Right lobe of liver (tissue), 6 donors: Measurements from ENCODE around the gene KLHDC1. TPM values are rescaled to one million over a fixed set of nuclear protein-coding genes. Genes with fewer than 3 reads are reported as not detected.

Experiments used
- ATAC-seq, 4 donors: fragments of 200-7000 bp; cut with Tn5 transposase; one replicate each; pipeline ENCODE4 v1.9.1; 2020; ENCODE audit warnings: mild to moderate bottlenecking in 4 of 4, moderate library complexity in 4 of 4
- DNase-seq, 3 donors: peaks; one replicate each; pipeline ENCODE4 v3.0.0-alpha.2; 2020
- H3K27ac ChIP-seq, 3 donors: fragments of 200-600 bp; one replicate each; pipeline ENCODE4 v1.8.0; 2022
- H3K27me3 ChIP-seq, 2 donors: fragments of 200-600 bp; one replicate each; pipeline ENCODE4 v1.8.0; 2022
- H3K36me3 ChIP-seq, 4 donors: fragments of 200-600 bp; sonication (generic) in 1 of 4; one replicate each; pipeline versions ENCODE4 v1.5.1 to v1.8.0; 2017 to 2022; ENCODE audit warnings: control low read depth in 1 of 4
- H3K4me1 ChIP-seq, 4 donors: fragments of 200-600 bp; sonication (generic) in 1 of 4; one replicate each; pipeline versions ENCODE4 v1.5.1 to v1.8.0; 2017 to 2022; ENCODE audit warnings: control low read depth in 1 of 4
- H3K4me3 ChIP-seq, 3 donors: fragments of 200-600 bp; one replicate each; pipeline ENCODE4 v1.8.0; 2022
- H3K9me3 ChIP-seq, 4 donors: fragments of 200-600 bp; sonication (generic) in 1 of 4; one replicate each; pipeline versions ENCODE4 v1.5.1 to v1.8.0; 2017 to 2022; ENCODE audit warnings: control low read depth in 1 of 4
- CTCF ChIP-seq, 4 donors: fragments of 200-600 bp in 3 of 4; fragments of 450-650 bp in 1 of 4; IDR thresholded peaks; one replicate each; pipeline versions ENCODE4 v1.5.1 to v1.8.0; 2016 to 2022; ENCODE audit warnings: antibody characterized with exemption in 4 of 4, mild to moderate bottlenecking in 2 of 4
- POLR2A ChIP-seq: fragments of 450-650 bp; IDR thresholded peaks from one replicate; pipeline ENCODE4 v1.6.1; 2017; ENCODE audit warnings: antibody characterized with exemption, mild to moderate bottlenecking
- WGBS: methylation state at CpG from one replicate; pipeline ENCODE4 v1.1.6; 2018; ENCODE audit warnings: low coverage, low lambda C conversion rate; ENCODE audit not compliant: insufficient coverage; ENCODE audit errors: missing lambda C conversion rate; 5-methylcytosine and 5-hydroxymethylcytosine counted together
- intact Hi-C, 2 donors: fragments of 100-400 bp; cut with DNase I; formaldehyde crosslinking; loops; one replicate each; pipeline versions ENCODE4 v1.11.2 to v1.14.1; 2022
- total RNA-seq, 6 experiments: library from RNA; depleted of rRNA in 2 of 6; stranded (reverse); fragments of >200 nt in 2 of 6; fragmentation: NEBNext Ultra II Directional in 3 of 6; extraction: Animal tissue kit (Norgen Biotek cat#: 25700) in 3 of 6; gene quantifications; one replicate each; pipeline versions ENCODE4 v1.1.0 to v1.2.4, GENCODE V29; 2016 to 2023
- donor health status: DM: no; HTN: yes; CAD: no.
- donor health status: DM: no; HTN: no; CAD: no.
- donor health status: DM: no; HTN: no; CAD: no.
- donor health status: DM: no; HTN: yes; CAD: no.
- donor health status: DM: no; HTN: yes; CAD: no.

KLHDC1 gene
- total RNA-seq, 6 experiments from 2014 or later: 1.1 to 3.4 (median 2.1) TPM

DNA sequence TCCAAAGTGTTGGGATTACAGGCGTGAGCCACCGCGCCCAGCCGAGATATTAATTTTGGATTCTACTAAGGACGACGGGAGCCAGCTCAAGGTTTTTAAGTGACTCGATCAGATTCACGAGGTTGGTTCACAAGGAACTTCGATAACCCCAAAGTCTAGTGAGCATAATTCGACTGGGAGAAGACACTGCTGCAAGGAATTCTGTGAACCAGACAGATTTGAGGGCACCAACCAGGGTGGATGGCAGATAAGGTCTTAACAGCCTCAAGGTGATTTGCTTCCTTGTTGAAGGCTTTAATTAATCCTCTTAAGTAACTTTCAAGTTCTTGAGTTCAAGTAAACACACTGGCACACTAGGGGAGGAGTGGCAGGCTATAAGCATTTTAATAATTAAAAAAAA, 73.9 kb downstream of the KLHDC1 start:
- WGBS: 79% methylated on average over 9 of the region's 10 CpGs
- Histone ChIP-seq H3K36me3 (no peaks in the 10 kb centered on the region), H3K4me3 (peak overlapping the region; percentile 91 to 97 (median 93)), H3K9me3 (no peaks in the 10 kb centered on the region), H3K4me1 (peaks cover 0 to 19% (median 9%) of the 10 kb centered on the region in 4 donors), H3K27ac (peak overlapping the region; percentile 99), H3K27me3 (no peaks in the 10 kb centered on the region)
- DNase-seq: no peak
- ATAC-seq: no peak
- intact Hi-C loops: loop anchor here (10.0 kb wide), 2 partner anchors 122 to 132 kb away; partner anchors contain the start of gene DNAAF2 (in 1 of the 2)
- no peak for TF ChIP-seq CTCF (IDR thresholded peaks at IDR 0.05)
- no peak for TF ChIP-seq POLR2A

DNA sequence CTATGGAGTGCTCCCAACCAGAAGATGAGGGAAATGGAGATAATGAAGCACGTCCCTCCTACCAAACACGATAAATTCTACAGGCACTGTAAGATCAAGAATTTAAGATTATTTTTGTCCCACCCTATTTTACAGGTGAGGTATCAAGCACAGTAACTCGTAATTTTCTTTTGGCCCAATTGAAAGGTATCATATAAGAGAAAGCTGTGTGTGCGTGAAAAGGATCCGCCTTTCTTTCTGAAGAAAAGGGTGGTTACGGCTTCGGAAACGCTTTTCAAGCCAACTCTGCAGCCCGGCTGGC, 74.3 kb downstream of the KLHDC1 start:
- H3K4me1 ChIP-seq: peaks cover 0 to 23% (median 11%) of the 10 kb centered on the region in 4 donors
- ATAC-seq (no peak), DNase-seq (no peak)
- TF ChIP-seq POLR2A (no peak), CTCF (IDR thresholded peaks at IDR 0.05) (no peak)
- 2% methylated on average over 9 of the region's 9 CpGs for WGBS
- intact Hi-C loops: loop anchor here (10.0 kb wide), 2 partner anchors 122 to 132 kb away; partner anchors contain the start of gene DNAAF2 (in 1 of the 2)
- peak overlapping the region; percentile 91 to 97 (median 93) for H3K4me3 ChIP-seq
- H3K36me3 ChIP-seq: no peaks in the 10 kb centered on the region
- peak overlapping the region; percentile 99 for H3K27ac ChIP-seq
- no peaks in the 10 kb centered on the region for H3K27me3 ChIP-seq
- H3K9me3 ChIP-seq: no peaks in the 10 kb centered on the region

GRCh38 chr14:49767571-49768300, 74.8 kb downstream of the KLHDC1 start, which contains the start of gene KLHDC2:
Gene KLHDC2, plus strand, starts transcription at chr14:49768153. Its CDS starts 316 bp downstream, at chr14:49768469.
- WGBS: 0% methylated on average over 4 of the region's 86 CpGs
- Histone ChIP-seq H3K27me3 (no peaks in the 10 kb centered on the region), H3K36me3 (no peaks in the 10 kb centered on the region), H3K4me3 (peak within 1 kb of the TSS; percentile 91 to 97 (median 93)), H3K4me1 (peaks cover 0 to 26% (median 14%) of the 10 kb centered on the region in 4 donors), H3K27ac (peak within 1 kb of the TSS; percentile 99), H3K9me3 (no peaks in the 10 kb centered on the region)
- intact Hi-C loops: loop anchor here (10.0 kb wide), 2 partner anchors 123 to 133 kb away; partner anchors contain the start of gene DNAAF2 (in 1 of the 2)
- TF ChIP-seq CTCF (IDR thresholded peaks at IDR 0.05) (peak; percentile 26 to 63 (median 42)), POLR2A (peak; percentile 99)
- peak; percentile 75 to 86 (median 78) for ATAC-seq
- peak; percentile 92 to 95 (median 94) for DNase-seq

DNA sequence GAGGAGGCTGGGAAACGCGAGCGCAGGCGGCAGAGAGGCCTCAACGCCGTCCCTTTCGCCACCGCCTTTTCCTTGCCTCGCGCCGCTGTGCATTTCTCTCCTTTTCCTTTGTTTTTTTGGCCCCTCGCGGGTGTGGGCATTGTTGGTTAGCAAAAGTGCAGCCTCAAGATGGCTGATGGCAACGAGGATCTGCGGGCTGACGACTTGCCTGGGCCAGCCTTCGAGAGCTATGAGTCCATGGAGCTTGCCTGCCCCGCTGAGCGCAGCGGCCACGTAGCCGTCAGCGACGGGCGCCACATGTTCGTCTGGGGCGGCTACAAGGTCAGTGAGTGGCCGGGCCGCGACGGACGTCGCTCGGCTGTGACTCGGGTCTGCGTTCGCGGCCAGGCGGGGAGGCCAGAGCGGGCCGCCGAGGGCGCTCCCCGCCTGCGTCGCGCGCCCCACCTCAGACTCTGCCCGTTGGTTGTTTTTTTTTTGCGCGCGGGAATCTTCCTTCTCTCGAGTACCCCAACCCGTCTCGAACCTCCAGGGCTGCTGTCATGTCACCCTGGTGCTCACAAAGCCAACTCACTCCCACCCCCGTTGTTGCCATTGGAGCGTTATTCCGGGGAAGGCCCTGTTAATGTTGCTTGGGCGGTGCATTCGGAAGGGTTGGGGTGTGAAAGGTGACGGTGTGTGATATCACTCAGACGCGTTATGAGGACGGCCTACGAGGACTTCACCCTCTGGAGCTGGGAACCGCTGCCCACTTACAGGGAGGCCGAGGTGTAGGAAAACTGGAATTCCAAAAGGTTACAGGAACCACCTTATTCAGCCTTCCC, 75.6 kb downstream of the KLHDC1 start:
- peak; percentile 49 to 75 (median 62) for ATAC-seq
- intact Hi-C loops: loop anchor here (10.0 kb wide), 2 partner anchors 124 to 134 kb away; partner anchors contain the start of gene DNAAF2 (in 1 of the 2)
- peak overlapping the region; percentile 91 to 97 (median 93) for H3K4me3 ChIP-seq
- peak; percentile 70 to 90 (median 88) for DNase-seq
- H3K27ac ChIP-seq: peak overlapping the region; percentile 99
- H3K9me3 ChIP-seq: no peaks in the 10 kb centered on the region
- H3K4me1 ChIP-seq: peaks cover 0 to 27% (median 15%) of the 10 kb centered on the region in 4 donors
- WGBS: under 1% methylated on average over 26 of the region's 67 CpGs
- no peaks in the 10 kb centered on the region for H3K36me3 ChIP-seq
- TF ChIP-seq POLR2A (peak; percentile 52), CTCF (IDR thresholded peaks at IDR 0.05) (no peak)
- no peaks in the 10 kb centered on the region for H3K27me3 ChIP-seq
